Choroid plexus epithelial cell (primary cell): ENCODE measurements around the gene MAN2A1.
A peak's percentile ranks its signal among the peaks of the same experiment; 100 is the strongest.

Experiments used
- DNase-seq: peaks from one replicate; pipeline ENCODE4 v3.0.0-alpha.2; 2010; ENCODE audit warnings: low read depth
- H3K4me3 ChIP-seq: 2 replicates; pipeline ENCODE4 v1.5.1; 2011; ENCODE audit warnings: low read depth, mild to moderate bottlenecking, control low read depth, low read length, moderate library complexity
- CTCF ChIP-seq: conservative IDR thresholded peaks from 2 replicates; pipeline ENCODE4 v1.5.1; 2011; ENCODE audit warnings: low read depth, mild to moderate bottlenecking, control low read depth, inconsistent platforms, low read length, moderate library complexity

MAN2A1 gene

DNA sequence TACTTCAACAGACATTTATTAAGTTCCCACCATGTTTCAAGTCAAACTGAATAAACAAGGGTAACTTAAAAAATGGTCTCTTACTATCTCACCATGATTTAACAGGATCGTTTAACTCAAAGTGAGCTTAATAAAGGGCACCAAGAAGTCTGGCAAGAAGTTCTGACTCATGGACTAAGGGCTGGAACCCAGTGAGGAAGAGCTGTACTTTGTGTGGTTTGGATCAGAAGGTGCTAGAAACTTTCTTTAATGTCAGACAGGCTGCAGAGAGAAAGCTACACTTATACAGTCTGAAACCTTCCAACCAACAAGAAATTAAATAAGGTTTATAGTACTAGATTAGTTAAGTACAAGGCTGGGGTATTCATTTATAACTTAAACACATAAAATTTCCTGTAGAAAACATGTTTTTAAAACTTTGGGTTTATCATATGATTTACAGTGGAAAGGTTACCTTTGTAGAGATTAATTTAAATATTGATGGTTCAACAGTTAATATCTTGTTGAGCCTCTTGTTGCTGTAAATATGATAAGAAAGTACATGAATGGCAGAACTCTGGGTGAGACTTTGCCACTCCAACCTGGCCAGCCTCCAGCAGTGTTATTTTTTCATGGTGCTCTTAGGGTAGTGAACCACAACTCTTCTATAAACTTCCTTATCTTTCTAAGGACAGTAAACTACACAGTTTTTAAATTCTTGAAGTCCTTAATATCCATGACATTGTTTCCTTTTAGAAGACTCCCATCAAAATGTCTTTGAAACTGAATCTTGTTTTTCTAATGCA is 162.8 kb downstream of the MAN2A1 start:
- TF ChIP-seq CTCF = no peak
- H3K4me3 ChIP-seq = no peak overlapping the region
- DNase-seq = peak; percentile 66

DNA sequence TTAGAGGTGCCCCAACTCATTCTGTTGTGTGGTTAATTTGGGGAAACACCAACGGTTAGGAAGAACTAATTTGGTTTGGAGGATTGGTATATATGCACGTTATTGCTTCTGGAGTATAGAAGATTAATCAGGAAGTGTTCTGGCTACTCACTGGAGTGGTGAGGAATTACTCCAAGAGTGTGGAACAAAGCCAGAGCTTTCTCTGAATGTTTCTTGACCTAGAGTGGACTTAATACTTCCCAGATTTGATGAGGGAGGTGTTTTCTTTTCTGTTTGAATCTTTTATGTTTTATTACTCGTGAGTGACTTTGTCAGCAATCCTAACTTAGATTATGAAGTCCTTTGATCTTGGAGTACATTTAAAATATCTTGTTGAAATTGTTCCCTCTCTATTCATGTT is 163.7 kb downstream of the MAN2A1 start:
- no peak overlapping the region for H3K4me3 ChIP-seq
- TF ChIP-seq CTCF = no peak
- peak; percentile 39 for DNase-seq

DNA sequence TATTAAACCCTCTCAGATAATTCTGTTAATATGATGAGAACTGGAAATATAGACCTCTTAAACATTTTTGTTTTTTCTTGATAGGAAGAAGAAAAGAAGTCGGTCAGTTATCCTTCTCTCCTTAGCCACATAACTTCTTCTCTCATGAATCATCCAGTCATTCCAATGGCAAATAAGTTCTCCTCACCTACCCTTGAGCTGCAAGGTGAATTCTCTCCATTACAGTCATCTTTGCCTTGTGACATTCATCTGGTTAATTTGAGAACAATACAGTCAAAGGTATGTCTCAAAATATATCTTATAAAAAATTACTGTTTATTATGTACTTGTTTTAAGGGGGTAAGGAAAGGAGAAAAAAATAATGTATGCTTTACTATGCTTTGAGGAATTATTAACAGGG is 165.3 kb downstream of the MAN2A1 start:
- no peak overlapping the region for H3K4me3 ChIP-seq
- no peak for TF ChIP-seq CTCF
- peak; percentile 30 for DNase-seq

GRCh38 chr5:109857405-109858031 is 167.8 kb downstream of the MAN2A1 start:
- no peak for DNase-seq
- H3K4me3 ChIP-seq = no peak overlapping the region
- TF ChIP-seq CTCF = no peak

- no peak for TF ChIP-seq CTCF
- no peak for DNase-seq
Observed at GRCh38 chr5:109859537-109859936, 169.8 kb downstream of the MAN2A1 start.

GRCh38 chr5:109862301-109862700 is 172.6 kb downstream of the MAN2A1 start:
- no peak overlapping the region for H3K4me3 ChIP-seq
- no peak for TF ChIP-seq CTCF

More at GRCh38 chr5:109859537-109859936, 169.8 kb downstream of the MAN2A1 start:
- no peak overlapping the region for H3K4me3 ChIP-seq

More at GRCh38 chr5:109862301-109862700, 172.6 kb downstream of the MAN2A1 start:
- no peak for DNase-seq
